Measurements from ENCODE around the gene ZNF22. TPM values are rescaled to one million over a fixed set of nuclear protein-coding genes. Genes with fewer than 3 reads are reported as not detected.

ZNF22 gene
- total RNA-seq, 1 donor from 2014 or later: 34.2 TPM

- ChIA-PET CTCF (interaction anchor here (1.2 to 1.5 kb wide), 2 partner anchors 28 to 69 kb away, joined by 3 to 4 read pairs; no protein-coding TSS in a partner anchor), POLR2A (interaction anchor here (0.5 to 2.0 kb wide), 5 partner anchors 28 to 1584 kb away, joined by 3 to 8 read pairs (median 7); no protein-coding TSS in a partner anchor)
- Mint-ChIP-seq H3K4me3 (peak overlapping the region; percentile 87), H3K27ac (peak overlapping the region; percentile 93), H3K9me3 (peaks cover 7% of the 10 kb centered on the region), H3K36me3 (ENCODE audit: low read depth) (peaks cover 34% of the 10 kb centered on the region), H3K27me3 (no peaks in the 10 kb centered on the region), H3K4me1 (peaks cover 25% of the 10 kb centered on the region)
- no peak for TF ChIP-seq CTCF (IDR thresholded peaks at IDR 0.05)
- intact Hi-C loops (cut with micrococcal nuclease): loop anchor here (2.0 to 5.0 kb wide), 7 partner anchors 27 to 1353 kb away; partner anchors contain the start of genes ALOX5, NCOA4, ZFAND4 and ZNF32
- peak; percentile 27 for DNase-seq
- ATAC-seq (ENCODE audit: low read depth): peak; percentile 62
These were observed 842 bp downstream of the ZNF22 start for GRCh38 chr10:45001381-45002148.

GRCh38 chr10:45003432-45004000 lies 2.8 kb downstream of the ZNF22 start:
- peaks cover 25% of the 10 kb centered on the region for H3K4me1 Mint-ChIP-seq

GRCh38 chr10:45004661-45005060 lies 3.9 kb downstream of the ZNF22 start:
- H3K4me3 Mint-ChIP-seq: no peak overlapping the region
- H3K27ac Mint-ChIP-seq: no peak overlapping the region

More at GRCh38 chr10:45003432-45004000, 2.8 kb downstream of the ZNF22 start:
- ATAC-seq (ENCODE audit: low read depth) (no peak), DNase-seq (no peak)
- H3K27me3 Mint-ChIP-seq: no peaks in the 10 kb centered on the region
- peaks cover 34% of the 10 kb centered on the region for H3K36me3 Mint-ChIP-seq (ENCODE audit: low read depth)
- H3K27ac Mint-ChIP-seq: no peak overlapping the region
- ChIA-PET CTCF (interaction anchor here (1.2 kb wide), 1 partner anchor 70 kb away, joined by 3 read pairs; no protein-coding TSS in a partner anchor), POLR2A (interaction anchor here (1.6 kb wide), 1 partner anchor 44 kb away, joined by 4 read pairs; the partner anchor contains the start of gene RASSF4)
- H3K9me3 Mint-ChIP-seq: peaks cover 7% of the 10 kb centered on the region
- no peak for TF ChIP-seq CTCF (IDR thresholded peaks at IDR 0.05)
- intact Hi-C loops (cut with micrococcal nuclease): loop anchor here (5.0 kb wide), 4 partner anchors 369 to 1029 kb away; partner anchors contain the start of genes ALOX5, NCOA4 and ZFAND4
- H3K4me3 Mint-ChIP-seq: no peak overlapping the region

GRCh38 chr10:45005284-45005683 lies 4.6 kb downstream of the ZNF22 start:
- peaks cover 7% of the 10 kb centered on the region for H3K9me3 Mint-ChIP-seq

More at GRCh38 chr10:45004661-45005060, 3.9 kb downstream of the ZNF22 start:
- H3K9me3 Mint-ChIP-seq: peaks cover 7% of the 10 kb centered on the region
- peaks cover 25% of the 10 kb centered on the region for H3K4me1 Mint-ChIP-seq
- peaks cover 34% of the 10 kb centered on the region for H3K36me3 Mint-ChIP-seq (ENCODE audit: low read depth)
- ATAC-seq (ENCODE audit: low read depth): no peak
- no peak for TF ChIP-seq CTCF (IDR thresholded peaks at IDR 0.05)
- intact Hi-C loops (cut with micrococcal nuclease): loop anchor here (5.0 kb wide), 5 partner anchors 233 to 1028 kb away; partner anchors contain the start of genes ALOX5, NCOA4 and ZFAND4
- no peaks in the 10 kb centered on the region for H3K27me3 Mint-ChIP-seq
- CTCF ChIA-PET: no interaction called here
- no peak for DNase-seq
- POLR2A ChIA-PET: no interaction called here

More at GRCh38 chr10:45005284-45005683, 4.6 kb downstream of the ZNF22 start:
- no peaks in the 10 kb centered on the region for H3K27me3 Mint-ChIP-seq
- ATAC-seq (ENCODE audit: low read depth) (no peak), DNase-seq (no peak)
- ChIA-PET CTCF (no interaction called here), POLR2A (no interaction called here)
- H3K27ac Mint-ChIP-seq: no peak overlapping the region
- no peak overlapping the region for H3K4me3 Mint-ChIP-seq
- peaks cover 34% of the 10 kb centered on the region for H3K36me3 Mint-ChIP-seq (ENCODE audit: low read depth)
- TF ChIP-seq CTCF (IDR thresholded peaks at IDR 0.05): no peak
- intact Hi-C loops (cut with micrococcal nuclease): loop anchor here (5.0 kb wide), 1 partner anchor 232 kb away; no protein-coding TSS in a partner anchor
- H3K4me1 Mint-ChIP-seq: peaks cover 19% of the 10 kb centered on the region

All from activated B cell treated with CpG ODN at 0.5 μM for 24 hours (primary cell).